Measurements from ENCODE around the gene MS4A15.

The MS4A15 gene

GRCh38 chr11:60782393-60783140, 25.9 kb downstream of the MS4A15 start:
- Histone ChIP-seq H3K4me1 (ENCODE audit: control insufficient read depth in 5 of 5, insufficient read depth in 5 of 5, low read length in 5 of 5) (peaks cover 9 to 30% (median 27%) of the 10 kb centered on the region in 5 donors), H3K27me3 (ENCODE audit: control insufficient read depth in 5 of 5, insufficient read depth in 4 of 5, low read length in 5 of 5) (peaks cover 0 to 2% (median 0%) of the 10 kb centered on the region in 5 donors), H3K9me3 (ENCODE audit: control insufficient read depth in 5 of 5, low read length in 5 of 5) (no peaks in the 10 kb centered on the region), H3K4me3 (ENCODE audit: low read depth in 1 of 5, low read length in 5 of 5) (no peak overlapping the region), H3K9ac (ENCODE audit: low read length in 5 of 5) (no peak overlapping the region), H3K36me3 (ENCODE audit: control insufficient read depth in 5 of 5, insufficient read depth in 5 of 5, low read length in 5 of 5) (no peaks in the 10 kb centered on the region), H3K27ac (ENCODE audit: low read depth, low read length) (no peak overlapping the region)

DNA sequence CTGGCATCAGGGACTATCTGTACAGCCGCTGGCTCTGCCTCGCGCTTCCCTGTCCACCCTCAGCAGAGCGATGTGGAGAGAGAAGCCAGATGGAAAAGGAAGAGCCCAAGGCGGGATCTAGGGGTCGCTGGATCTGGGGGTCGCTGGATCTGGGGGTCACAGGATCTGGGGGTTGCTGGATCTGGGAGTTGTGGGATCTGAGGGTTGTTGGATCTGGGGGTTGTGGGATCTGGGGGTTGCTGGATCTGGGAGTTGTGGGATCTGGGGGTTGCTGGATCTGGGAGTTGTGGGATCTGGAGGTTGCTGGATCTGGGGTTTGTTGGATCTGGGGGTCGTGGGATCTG, 26.4 kb downstream of the MS4A15 start:
- Histone ChIP-seq H3K4me1 (ENCODE audit: control insufficient read depth in 5 of 5, insufficient read depth in 5 of 5, low read length in 5 of 5) (peaks cover 9 to 30% (median 28%) of the 10 kb centered on the region in 5 donors), H3K36me3 (ENCODE audit: control insufficient read depth in 5 of 5, insufficient read depth in 5 of 5, low read length in 5 of 5) (no peaks in the 10 kb centered on the region), H3K27ac (ENCODE audit: low read depth, low read length) (no peak overlapping the region), H3K4me3 (ENCODE audit: low read depth in 1 of 5, low read length in 5 of 5) (no peak overlapping the region), H3K9ac (ENCODE audit: low read length in 5 of 5) (no peak overlapping the region), H3K9me3 (ENCODE audit: control insufficient read depth in 5 of 5, low read length in 5 of 5) (no peaks in the 10 kb centered on the region), H3K27me3 (ENCODE audit: control insufficient read depth in 5 of 5, insufficient read depth in 4 of 5, low read length in 5 of 5) (peaks cover 0 to 2% (median 0%) of the 10 kb centered on the region in 5 donors)

- peaks cover 15 to 37% (median 30%) of the 10 kb centered on the region in 5 donors for H3K4me1 ChIP-seq (ENCODE audit: control insufficient read depth in 5 of 5, insufficient read depth in 5 of 5, low read length in 5 of 5)
- H3K27me3 ChIP-seq (ENCODE audit: control insufficient read depth in 5 of 5, insufficient read depth in 4 of 5, low read length in 5 of 5), result peaks cover 0 to 5% (median 0%) of the 10 kb centered on the region in 5 donors
- H3K27ac ChIP-seq (ENCODE audit: low read depth, low read length), result no peak overlapping the region
- no peaks in the 10 kb centered on the region for H3K9me3 ChIP-seq (ENCODE audit: control insufficient read depth in 5 of 5, low read length in 5 of 5)
- H3K9ac ChIP-seq (ENCODE audit: low read length in 5 of 5), result no peak overlapping the region
- H3K36me3 ChIP-seq (ENCODE audit: control insufficient read depth in 5 of 5, insufficient read depth in 5 of 5, low read length in 5 of 5), result no peaks in the 10 kb centered on the region
- H3K4me3 ChIP-seq (ENCODE audit: low read depth in 1 of 5, low read length in 5 of 5), result no peak overlapping the region
Observed at GRCh38 chr11:60783911-60784310, 27.2 kb downstream of the MS4A15 start.

DNA sequence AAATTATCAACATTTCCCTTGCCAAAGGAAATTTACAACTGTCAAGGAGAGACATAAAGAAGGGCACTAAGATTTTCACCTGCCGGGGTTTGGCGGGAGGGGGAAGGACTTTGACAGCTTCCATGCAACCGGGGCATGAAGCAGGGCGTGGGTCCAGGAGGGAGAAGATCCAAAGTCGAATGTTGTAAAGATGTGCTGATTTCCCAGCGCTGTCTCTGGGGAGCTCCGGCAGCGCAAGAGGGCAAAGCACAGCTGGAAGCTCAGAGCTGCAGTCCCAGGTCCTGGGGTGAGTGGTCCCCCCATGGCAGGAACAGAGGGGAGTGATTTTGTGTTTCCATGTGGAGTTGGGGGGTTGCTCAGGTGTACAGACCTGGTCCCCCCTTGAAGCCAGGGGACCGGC, 28.5 kb downstream of the MS4A15 start, which contains the start of gene MS4A10:
Gene MS4A10, plus strand, starts transcription at position 198 of the 400 bp plus-strand sequence. CDS start 5,003 bp downstream, outside the sequence.
- H3K4me3 ChIP-seq (ENCODE audit: low read depth in 1 of 5, low read length in 5 of 5), result no peak within 1 kb of the TSS
- H3K9ac ChIP-seq (ENCODE audit: low read length in 5 of 5), result no peak within 1 kb of the TSS
- H3K36me3 ChIP-seq (ENCODE audit: control insufficient read depth in 5 of 5, insufficient read depth in 5 of 5, low read length in 5 of 5), result no peaks in the 10 kb centered on the region
- no peaks in the 10 kb centered on the region for H3K9me3 ChIP-seq (ENCODE audit: control insufficient read depth in 5 of 5, low read length in 5 of 5)
- no peak within 1 kb of the TSS for H3K27ac ChIP-seq (ENCODE audit: low read depth, low read length)
- peaks cover 15 to 38% (median 30%) of the 10 kb centered on the region in 5 donors for H3K4me1 ChIP-seq (ENCODE audit: control insufficient read depth in 5 of 5, insufficient read depth in 5 of 5, low read length in 5 of 5)
- H3K27me3 ChIP-seq (ENCODE audit: control insufficient read depth in 5 of 5, insufficient read depth in 4 of 5, low read length in 5 of 5), result peaks cover 0 to 5% (median 0%) of the 10 kb centered on the region in 5 donors

DNA sequence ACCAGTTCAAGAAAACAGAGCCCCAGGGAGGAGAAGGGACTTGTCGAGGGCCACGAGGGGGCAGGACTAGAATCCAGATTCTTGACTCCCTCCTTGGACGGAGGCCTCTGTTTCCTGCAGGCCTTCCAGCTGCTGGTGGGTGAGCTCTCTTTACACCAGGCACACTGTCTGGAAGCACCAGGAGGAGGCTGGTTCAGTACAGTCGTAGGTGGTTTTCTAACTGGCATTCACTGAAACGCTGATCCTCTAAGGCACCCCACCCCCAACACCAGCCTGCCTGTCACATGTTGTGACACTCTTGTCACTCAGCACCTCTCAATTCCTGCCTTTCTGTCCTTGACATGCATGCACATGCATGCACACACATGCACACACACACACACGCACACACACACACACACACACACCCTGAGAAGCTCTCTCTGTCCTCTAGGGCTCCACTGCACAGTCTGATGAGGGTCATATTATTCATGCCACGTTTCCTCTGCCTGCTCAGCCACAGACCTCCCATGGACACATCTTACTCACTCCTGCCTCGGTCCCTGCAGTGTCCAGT, 29.2 kb downstream of the MS4A15 start:
- Histone ChIP-seq H3K9ac (ENCODE audit: low read length in 5 of 5) (no peak overlapping the region), H3K36me3 (ENCODE audit: control insufficient read depth in 5 of 5, insufficient read depth in 5 of 5, low read length in 5 of 5) (no peaks in the 10 kb centered on the region), H3K4me1 (ENCODE audit: control insufficient read depth in 5 of 5, insufficient read depth in 5 of 5, low read length in 5 of 5) (peaks cover 15 to 38% (median 30%) of the 10 kb centered on the region in 5 donors), H3K27ac (ENCODE audit: low read depth, low read length) (no peak overlapping the region), H3K27me3 (ENCODE audit: control insufficient read depth in 5 of 5, insufficient read depth in 4 of 5, low read length in 5 of 5) (peaks cover 0 to 5% (median 0%) of the 10 kb centered on the region in 5 donors), H3K4me3 (ENCODE audit: low read depth in 1 of 5, low read length in 5 of 5) (no peak overlapping the region), H3K9me3 (ENCODE audit: control insufficient read depth in 5 of 5, low read length in 5 of 5) (no peaks in the 10 kb centered on the region)

- H3K9ac ChIP-seq (ENCODE audit: low read length in 5 of 5), result no peak overlapping the region
- H3K4me3 ChIP-seq (ENCODE audit: low read depth in 1 of 5, low read length in 5 of 5), result no peak overlapping the region
- peaks cover 15 to 38% (median 30%) of the 10 kb centered on the region in 5 donors for H3K4me1 ChIP-seq (ENCODE audit: control insufficient read depth in 5 of 5, insufficient read depth in 5 of 5, low read length in 5 of 5)
- H3K27me3 ChIP-seq (ENCODE audit: control insufficient read depth in 5 of 5, insufficient read depth in 4 of 5, low read length in 5 of 5), result peaks cover 0 to 7% (median 0%) of the 10 kb centered on the region in 5 donors
- H3K27ac ChIP-seq (ENCODE audit: low read depth, low read length), result no peak overlapping the region
- peaks cover 0 to 6% (median 5%) of the 10 kb centered on the region in 5 donors for H3K9me3 ChIP-seq (ENCODE audit: control insufficient read depth in 5 of 5, low read length in 5 of 5)
- no peaks in the 10 kb centered on the region for H3K36me3 ChIP-seq (ENCODE audit: control insufficient read depth in 5 of 5, insufficient read depth in 5 of 5, low read length in 5 of 5)
Observed at GRCh38 chr11:60786811-60787567, 30.3 kb downstream of the MS4A15 start.

DNA sequence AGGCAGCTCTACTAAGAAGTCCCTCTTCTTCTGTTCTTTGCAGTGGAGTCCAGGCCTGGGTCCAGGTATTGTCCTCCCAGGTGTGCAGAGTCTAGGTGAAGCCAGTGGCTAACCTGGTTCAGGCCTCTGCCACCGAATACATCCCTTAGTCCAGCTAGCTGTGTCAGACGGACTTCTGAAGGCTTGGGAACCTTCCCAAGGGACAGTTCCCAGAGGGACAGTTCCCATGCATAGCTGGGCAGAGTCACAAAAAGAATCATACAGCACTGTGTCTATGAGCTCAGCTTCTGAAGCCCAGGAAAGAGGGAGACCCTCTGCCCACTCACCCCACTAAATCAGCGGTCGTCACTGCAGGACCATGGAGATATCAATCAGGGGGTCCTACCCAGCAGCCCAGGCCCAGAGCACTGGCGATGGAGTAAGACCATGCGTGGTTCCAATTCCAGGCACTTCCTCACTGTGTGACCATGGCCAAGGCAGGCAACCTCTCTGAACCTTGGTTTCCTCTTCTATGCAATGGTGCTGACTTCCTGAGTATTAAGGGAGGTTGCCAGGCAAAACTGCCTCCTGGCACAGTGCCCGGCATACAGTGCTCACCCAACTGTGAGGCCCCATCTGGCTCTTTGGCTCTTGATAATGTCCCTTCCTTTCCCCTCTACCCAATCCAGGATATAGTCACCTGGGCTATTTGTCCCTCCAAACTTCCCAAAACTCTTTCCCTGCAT, 31.9 kb downstream of the MS4A15 start:
- Histone ChIP-seq H3K4me1 (ENCODE audit: control insufficient read depth in 5 of 5, insufficient read depth in 5 of 5, low read length in 5 of 5) (peaks cover 15 to 38% (median 30%) of the 10 kb centered on the region in 5 donors), H3K27ac (ENCODE audit: low read depth, low read length) (no peak overlapping the region), H3K9me3 (ENCODE audit: control insufficient read depth in 5 of 5, low read length in 5 of 5) (peaks cover 0 to 10% (median 6%) of the 10 kb centered on the region in 5 donors), H3K9ac (ENCODE audit: low read length in 5 of 5) (no peak overlapping the region), H3K36me3 (ENCODE audit: control insufficient read depth in 5 of 5, insufficient read depth in 5 of 5, low read length in 5 of 5) (no peaks in the 10 kb centered on the region), H3K4me3 (ENCODE audit: low read depth in 1 of 5, low read length in 5 of 5) (no peak overlapping the region), H3K27me3 (ENCODE audit: control insufficient read depth in 5 of 5, insufficient read depth in 4 of 5, low read length in 5 of 5) (peaks cover 0 to 7% (median 0%) of the 10 kb centered on the region in 5 donors)

GRCh38 chr11:60790726-60791125, 34.1 kb downstream of the MS4A15 start:
- no peak overlapping the region for H3K4me3 ChIP-seq (ENCODE audit: low read depth in 1 of 5, low read length in 5 of 5)
- H3K9me3 ChIP-seq (ENCODE audit: control insufficient read depth in 5 of 5, low read length in 5 of 5), result peaks cover 0 to 10% (median 6%) of the 10 kb centered on the region in 5 donors
- no peak overlapping the region for H3K27ac ChIP-seq (ENCODE audit: low read depth, low read length)
- H3K9ac ChIP-seq (ENCODE audit: low read length in 5 of 5), result no peak overlapping the region
- peaks cover 15 to 29% (median 17%) of the 10 kb centered on the region in 5 donors for H3K4me1 ChIP-seq (ENCODE audit: control insufficient read depth in 5 of 5, insufficient read depth in 5 of 5, low read length in 5 of 5)
- peaks cover 0 to 9% (median 0%) of the 10 kb centered on the region in 5 donors for H3K27me3 ChIP-seq (ENCODE audit: control insufficient read depth in 5 of 5, insufficient read depth in 4 of 5, low read length in 5 of 5)
- H3K36me3 ChIP-seq (ENCODE audit: control insufficient read depth in 5 of 5, insufficient read depth in 5 of 5, low read length in 5 of 5), result no peaks in the 10 kb centered on the region

DNA sequence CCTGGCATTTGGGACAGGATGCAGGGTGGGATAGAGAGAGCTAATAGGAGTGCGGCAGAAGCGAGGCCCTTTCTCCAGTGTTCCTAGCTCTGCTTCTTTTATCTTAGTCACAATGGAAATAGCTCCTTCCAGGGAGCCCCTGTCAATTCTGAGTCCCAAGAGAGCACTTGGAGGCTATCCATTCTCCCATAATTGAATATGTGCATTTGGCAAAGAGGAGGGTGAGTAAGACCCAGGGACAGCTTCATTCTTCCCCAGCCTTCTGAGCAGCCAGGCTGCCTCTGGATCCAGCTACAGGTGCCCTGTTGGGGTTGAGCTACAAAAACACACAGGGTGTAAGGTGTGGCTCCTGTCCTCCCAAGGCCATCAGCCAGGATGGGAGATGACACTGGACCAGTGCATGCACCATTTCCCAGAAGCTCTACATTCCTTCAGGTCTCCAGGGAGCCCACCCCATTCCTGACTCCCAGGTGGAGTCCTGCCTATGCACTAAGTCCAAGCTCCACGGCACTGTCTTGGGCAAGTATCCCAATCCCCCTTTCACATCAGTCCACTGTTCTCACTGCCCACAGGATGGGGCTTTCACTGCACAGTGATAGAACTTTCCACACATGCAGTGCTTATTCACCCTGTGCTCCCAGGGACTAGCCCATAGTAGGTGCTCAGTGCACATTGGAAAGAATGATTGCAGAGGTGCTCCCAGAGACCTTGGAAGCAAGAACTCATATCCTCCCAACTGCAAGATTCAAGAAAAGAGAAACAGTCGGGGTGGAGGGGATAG, 34.7 kb downstream of the MS4A15 start:
- Histone ChIP-seq H3K4me3 (ENCODE audit: low read depth in 1 of 5, low read length in 5 of 5) (no peak overlapping the region), H3K9ac (ENCODE audit: low read length in 5 of 5) (no peak overlapping the region), H3K9me3 (ENCODE audit: control insufficient read depth in 5 of 5, low read length in 5 of 5) (peaks cover 0 to 10% (median 6%) of the 10 kb centered on the region in 5 donors), H3K36me3 (ENCODE audit: control insufficient read depth in 5 of 5, insufficient read depth in 5 of 5, low read length in 5 of 5) (no peaks in the 10 kb centered on the region), H3K27me3 (ENCODE audit: control insufficient read depth in 5 of 5, insufficient read depth in 4 of 5, low read length in 5 of 5) (peaks cover 0 to 9% (median 0%) of the 10 kb centered on the region in 5 donors), H3K4me1 (ENCODE audit: control insufficient read depth in 5 of 5, insufficient read depth in 5 of 5, low read length in 5 of 5) (peaks cover 12 to 23% (median 15%) of the 10 kb centered on the region in 5 donors), H3K27ac (ENCODE audit: low read depth, low read length) (no peak overlapping the region)
